ACHN (cell line): Measurements from ENCODE around the gene CDR2.
A peak's percentile ranks its signal among the peaks of the same experiment; 100 is the strongest.

Source experiments
- DNase-seq: peaks from one replicate; pipeline ENCODE4 v3.0.0-alpha.2; 2015
- in situ Hi-C: cut with HindIII; loops from 2 replicates; pipeline ENCODE4 v1.10.0; 2017; ENCODE audit warnings: low sequenced_read_pairs, low pct_ligation_motif_present, low pct_unique_long_range_greater_than_20kb

CDR2 gene

GRCh38 chr16:22297114-22297870, 77.1 kb downstream of the CDR2 start, which contains the start of gene POLR3E:
Gene POLR3E, plus strand, starts transcription at chr16:22297409. Its CDS starts 5,560 bp downstream, at chr16:22302969.
- DNase-seq = peak; percentile 98
- in situ Hi-C loops = no loop called here

GRCh38 chr16:22296225-22297113, 78.0 kb downstream of the CDR2 start:
- in situ Hi-C loops = no loop called here
- DNase-seq = peak; percentile 20
